SU-DHL-6 (cell line): ENCODE results near the gene CACNA1B.

Experiments
- CTCF ChIP-seq: fragments of 200-600 bp; sonication (generic); IDR thresholded peaks from one replicate; pipeline ENCODE4 v1.5.1; 2017; ENCODE audit warnings: antibody characterized with exemption, mild to moderate bottlenecking, low read length, moderate library complexity; ENCODE audit not compliant: insufficient read depth, poor library complexity, severe bottlenecking
- EZH2phosphoT487 ChIP-seq: fragments of 200-600 bp; sonication (generic), shearing (Covaris generic); conservative IDR thresholded peaks from 2 replicates; pipeline ENCODE4 v1.6.1; 2018; ENCODE audit warnings: mild to moderate bottlenecking, antibody characterized with exemption, low read length, moderate library complexity, mixed read lengths

DNA sequence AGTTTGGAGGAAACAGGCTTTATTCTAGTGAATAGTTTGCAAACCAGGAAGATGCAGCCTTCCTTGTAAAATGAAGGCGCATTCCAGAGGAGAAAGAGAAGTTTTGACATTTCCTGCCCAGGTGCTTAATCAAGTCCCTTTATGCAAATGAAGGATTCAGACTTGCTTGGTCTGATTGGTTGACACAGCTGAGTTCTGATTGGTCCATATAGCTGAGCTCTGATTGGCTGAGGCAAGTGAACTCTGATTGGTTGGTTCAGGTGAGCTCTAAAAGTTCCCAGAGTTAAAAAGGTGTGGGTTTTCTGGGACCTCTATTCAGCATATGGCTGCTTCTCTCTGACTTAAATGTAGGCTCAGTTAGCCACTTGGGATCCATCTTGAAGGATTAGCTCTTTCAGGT, 151.0 kb downstream of the CACNA1B start:
- no peak for TF ChIP-seq CTCF
- TF ChIP-seq EZH2phosphoT487: no peak
